SK-N-SH (cell line): ENCODE data around the gene THY1. TPM values are rescaled to one million over a fixed set of nuclear protein-coding genes. Genes with fewer than 3 reads are reported as not detected.

Source experiments
- CTCF ChIA-PET: fragments of 300-600, 350-600 bp; formaldehyde crosslinking; extraction: SDS; loops from one replicate; lab custom pipeline; 2021; lab: Yijun Ruan, JAX
- POLR2A ChIA-PET: fragments of 350-600 bp; sonication (Branson Sonifier 250); formaldehyde crosslinking; extraction: SDS; loops from one replicate; lab custom pipeline; 2020; ENCODE audit warnings: antibody characterized with exemption, inconsistent platforms; lab: Yijun Ruan, JAX
- DNase-seq: peaks from one replicate; pipeline ENCODE4 v3.0.0; 2012
- H2AFZ ChIP-seq: fragments of 200-600 bp; sonication (generic); 2 replicates; pipeline ENCODE4 v1.8.1; 2016; ENCODE audit warnings: antibody characterized with exemption, mild to moderate bottlenecking, low read depth
- H3F3A ChIP-seq: fragments of 200-600 bp; sonication (generic); replicated peaks from 2 replicates; pipeline ENCODE3; 2016; ENCODE audit warnings: antibody characterized with exemption, mild to moderate bottlenecking; ENCODE audit not compliant: insufficient read depth
- H3K27ac ChIP-seq, 2 experiments: fragments of 200-500 bp in 1 of 2; fragments of 200-600 bp in 1 of 2; sonication (Bioruptor generic) in 1 of 2; sonication (generic), shearing (Covaris generic) in 1 of 2; 2 replicates each; pipeline versions ENCODE4 v1.5.1 to v1.6.1; 2014 to 2016; ENCODE audit warnings: low read depth in 2 of 2, inconsistent platforms in 1 of 2, low read length in 1 of 2, mild to moderate bottlenecking in 1 of 2, mixed read lengths in 1 of 2
- H3K27me3 ChIP-seq: fragments of 200-600 bp; sonication (generic), shearing (Covaris generic); 2 replicates; pipeline ENCODE4 v1.6.1; 2016; ENCODE audit warnings: mixed run types; ENCODE audit not compliant: insufficient read depth
- H3K36me3 ChIP-seq, 2 experiments: fragments of 200-500 bp in 1 of 2; fragments of 200-600 bp in 1 of 2; sonication (Bioruptor generic) in 1 of 2; sonication (generic) in 1 of 2; replicated peaks in 1 of 2; 2 replicates each; pipeline versions ENCODE3 to v1.5.1; 2014 to 2016; ENCODE audit warnings: low read length in 1 of 2, mild to moderate bottlenecking in 1 of 2; ENCODE audit not compliant: insufficient read depth in 2 of 2, control insufficient read depth in 1 of 2
- H3K4me1 ChIP-seq, 2 experiments: fragments of 200-500 bp in 1 of 2; fragments of 200-600 bp in 1 of 2; sonication (Bioruptor generic) in 1 of 2; sonication (generic), shearing (Covaris generic) in 1 of 2; 2 replicates each; pipeline versions ENCODE4 v1.5.1 to v1.6.1; 2014 to 2016; ENCODE audit warnings: low read depth in 1 of 2, low read length in 1 of 2, mixed run types in 1 of 2; ENCODE audit not compliant: insufficient read depth in 2 of 2, control insufficient read depth in 1 of 2
- H3K4me2 ChIP-seq: fragments of 200-600 bp; sonication (generic), shearing (Covaris generic); 2 replicates; pipeline ENCODE4 v1.6.1; 2017; ENCODE audit warnings: mixed run types
- H3K4me3 ChIP-seq, 2 experiments: fragments of 200-500 bp in 1 of 2; fragments of 200-600 bp in 1 of 2; sonication (Bioruptor generic) in 1 of 2; sonication (generic), shearing (Covaris generic) in 1 of 2; 2 replicates each; pipeline versions ENCODE4 v1.5.1 to v1.8.1; 2014 to 2016; ENCODE audit warnings: low read depth in 2 of 2, inconsistent platforms in 1 of 2, low read length in 1 of 2, mild to moderate bottlenecking in 1 of 2, mixed read lengths in 1 of 2, moderate library complexity in 1 of 2
- H3K79me2 ChIP-seq: fragments of 200-600 bp; sonication (generic); 2 replicates; pipeline ENCODE4 v1.8.1; 2017; ENCODE audit warnings: mild to moderate bottlenecking; ENCODE audit not compliant: insufficient read depth
- H3K9ac ChIP-seq: fragments of 200-600 bp; sonication (generic); 2 replicates; pipeline ENCODE4 v1.6.1; 2017; ENCODE audit warnings: mixed run types
- H3K9me2 ChIP-seq: fragments of 200-600 bp; sonication (generic); 2 replicates; pipeline ENCODE4 v1.6.1; 2017; ENCODE audit warnings: mixed run types
- H3K9me3 ChIP-seq: fragments of 200-600 bp; sonication (generic); 2 replicates; pipeline ENCODE4 v1.6.1; 2017; ENCODE audit warnings: mixed run types, mild to moderate bottlenecking, moderate library complexity
- H4K20me1 ChIP-seq: fragments of 200-600 bp; sonication (generic); 2 replicates; pipeline ENCODE4 v1.6.1; 2017; ENCODE audit warnings: mild to moderate bottlenecking, mixed run types; ENCODE audit not compliant: insufficient read depth
- ELF1 ChIP-seq: IDR thresholded peaks from 2 replicates; pipeline ENCODE4 v1.4.0; 2012
- EP300 ChIP-seq, 2 experiments: IDR thresholded peaks; 2 replicates each; pipeline versions ENCODE4 v1.4.0 to v1.6.1; 2012; ENCODE audit warnings: borderline replicate concordance in 1 of 2, low read depth in 1 of 2, low read length in 1 of 2
- FOXJ3 ChIP-seq: sonication (generic); formaldehyde crosslinking; IDR thresholded peaks from 2 replicates; pipeline ENCODE4 v1.5.1; 2020; ENCODE audit warnings: mild to moderate bottlenecking, missing genetic modification reagents
- GATA2 ChIP-seq: sonication (generic); formaldehyde crosslinking; IDR thresholded peaks from 2 replicates; pipeline ENCODE4 v1.5.0; 2020; ENCODE audit warnings: mild to moderate bottlenecking, missing genetic modification reagents
- MAX ChIP-seq: IDR thresholded peaks from 2 replicates; pipeline ENCODE4 v1.4.0; 2012; ENCODE audit warnings: low read depth
- MEF2A ChIP-seq: IDR thresholded peaks from 2 replicates; pipeline ENCODE4 v1.4.0; 2012; ENCODE audit warnings: low read depth, borderline replicate concordance
- MXI1 ChIP-seq: IDR thresholded peaks from 2 replicates; pipeline ENCODE4 v1.6.1; 2012; ENCODE audit warnings: mild to moderate bottlenecking, low read depth, low read length, improper control_type of control experiment
- NFIC ChIP-seq: IDR thresholded peaks from 2 replicates; pipeline ENCODE4 v1.4.0; 2012; ENCODE audit warnings: borderline replicate concordance
- NRF1 ChIP-seq: IDR thresholded peaks from 2 replicates; pipeline ENCODE4 v1.6.1; 2012; ENCODE audit warnings: low read depth, mild to moderate bottlenecking, low read length
- RCOR1 ChIP-seq: fragments of 150-350 bp; IDR thresholded peaks from 2 replicates; pipeline ENCODE4 v1.6.1; 2017; ENCODE audit warnings: antibody characterized with exemption, low read length
- RFX5 ChIP-seq: IDR thresholded peaks from 2 replicates; pipeline ENCODE4 v1.6.1; 2012; ENCODE audit warnings: mild to moderate bottlenecking, improper control_type of control experiment, low read length
- RXRA ChIP-seq: IDR thresholded peaks from 2 replicates; pipeline ENCODE4 v1.4.0; 2012; ENCODE audit warnings: low read depth, mild to moderate bottlenecking, borderline replicate concordance
- SMC3 ChIP-seq: IDR thresholded peaks from 2 replicates; pipeline ENCODE4 v1.6.1; 2012; ENCODE audit warnings: low read depth, low read length, improper control_type of control experiment
- WGBS: methylation state at CpG from one replicate; pipeline ENCODE4 v1.1.6; 2017; ENCODE audit warnings: low lambda C conversion rate; 5-methylcytosine and 5-hydroxymethylcytosine counted together
- polyA plus RNA-seq, 3 experiments: library from polyadenylated mRNA; depleted of rRNA; stranded (reverse); fragments of >200 nt; gene quantifications; 2 replicates each; pipeline ENCODE4 v1.2.3, GENCODE V29; 2012

The THY1 gene
- polyA plus RNA-seq, 1 of the 3 experiments (the other 2 are of a cell fraction), result 1,091 TPM

- 88% methylated on average over 2 of the region's 6 CpGs for WGBS
- Histone ChIP-seq H3K9ac (no peak overlapping the region), H3K27ac (no peak overlapping the region), H3K4me1 (peaks cover 4 to 75% of the 10 kb centered on the region in 2 experiments), H3F3A (no peaks in the 10 kb centered on the region), H3K79me2 (no peaks in the 10 kb centered on the region), H2AFZ (no peak overlapping the region), H4K20me1 (no peaks in the 10 kb centered on the region), H3K36me3 (no peaks in the 10 kb centered on the region), H3K27me3 (no peaks in the 10 kb centered on the region)
- no peak for TF ChIP-seq SMC3
- no peak for TF ChIP-seq NRF1
- TF ChIP-seq, all 33 proteins: peak for 0
- Histone ChIP-seq H3K4me2 (no peak overlapping the region), H3K9me2 (no peaks in the 10 kb centered on the region), H3K4me3 (no peak overlapping the region), H3K9me3 (no peaks in the 10 kb centered on the region)
- DNase-seq, result peak; percentile 8
- ChIA-PET CTCF (interaction anchor here (0.7 to 22.5 kb wide), 6 partner anchors 14 to 99 kb away, joined by 3 to 390 read pairs (median 126); partner anchors contain the start of gene C1QTNF5), POLR2A (no interaction called here)
Observed at GRCh38 chr11:119377961-119378667, 44.9 kb downstream of the THY1 start.

- DNase-seq, result peak; percentile 8
- H3K4me1 ChIP-seq, result peaks cover 4 to 81% of the 10 kb centered on the region in 2 experiments
Observed at GRCh38 chr11:119377112-119377901, 45.7 kb downstream of the THY1 start.

More at GRCh38 chr11:119377112-119377901, 45.7 kb downstream of the THY1 start:
- peak overlapping the region in 1 of 2 experiments; percentile 64; a peak in 2 of 4 replicates for H3K27ac ChIP-seq
- H3K9me3 ChIP-seq, result no peaks in the 10 kb centered on the region
- no peaks in the 10 kb centered on the region for H3K36me3 ChIP-seq
- no peak for TF ChIP-seq RCOR1
- TF ChIP-seq RFX5, result no peak
- no peak for TF ChIP-seq FOXJ3 (CRISPR knock-in tag)
- no peak for TF ChIP-seq NFIC
- no peak for TF ChIP-seq SMC3
- TF ChIP-seq MXI1, result no peak
- no peak for TF ChIP-seq RXRA
- no peak for TF ChIP-seq EP300 (IDR thresholded peaks at IDR 0.05; ENCODE audit: borderline replicate concordance in 1 of 2, low read depth in 1 of 2, low read length in 1 of 2)
- TF ChIP-seq ELF1, result no peak
- no peak for TF ChIP-seq GATA2
- no peak for TF ChIP-seq MAX
- no peak for TF ChIP-seq MEF2A
- no peaks in the 10 kb centered on the region for H3K27me3 ChIP-seq
- ChIA-PET POLR2A (interaction anchor here (1.6 kb wide), 1 partner anchor 45 kb away, joined by 5 read pairs; no protein-coding TSS in a partner anchor), CTCF (interaction anchor here (0.7 to 22.5 kb wide), 9 partner anchors 20 to 157 kb away, joined by 3 to 390 read pairs (median 28); partner anchors contain the start of genes C1QTNF5, MFRP and THY1)
- no peaks in the 10 kb centered on the region for H3K9me2 ChIP-seq
- H4K20me1 ChIP-seq, result no peaks in the 10 kb centered on the region
- 78% methylated on average over 11 of the region's 12 CpGs for WGBS
- H3F3A ChIP-seq, result no peaks in the 10 kb centered on the region
- no peak overlapping the region for H3K9ac ChIP-seq
- H3K4me2 ChIP-seq, result no peak overlapping the region
- H2AFZ ChIP-seq, result no peak overlapping the region
- no peak overlapping the region for H3K4me3 ChIP-seq
- no peaks in the 10 kb centered on the region for H3K79me2 ChIP-seq
